GM19397 (cell line): ENCODE data around the gene IL27RA.
A peak's percentile ranks its signal among the peaks of the same experiment; 100 is the strongest.

Experiments used
- ATAC-seq: cut with Tn5 transposase; IDR thresholded peaks from one replicate; pipeline ENCODE4 v1.9.1; 2021; ENCODE audit warnings: mild to moderate bottlenecking, moderate library complexity; ENCODE audit not compliant: unreplicated experiment

The IL27RA gene

GRCh38 chr19:14031719-14032480 lies at the start of gene IL27RA:
IL27RA (plus strand) TSS chr19:14031762; CDS start chr19:14031873, 111 bp downstream.
- ATAC-seq: peak; percentile 54

DNA sequence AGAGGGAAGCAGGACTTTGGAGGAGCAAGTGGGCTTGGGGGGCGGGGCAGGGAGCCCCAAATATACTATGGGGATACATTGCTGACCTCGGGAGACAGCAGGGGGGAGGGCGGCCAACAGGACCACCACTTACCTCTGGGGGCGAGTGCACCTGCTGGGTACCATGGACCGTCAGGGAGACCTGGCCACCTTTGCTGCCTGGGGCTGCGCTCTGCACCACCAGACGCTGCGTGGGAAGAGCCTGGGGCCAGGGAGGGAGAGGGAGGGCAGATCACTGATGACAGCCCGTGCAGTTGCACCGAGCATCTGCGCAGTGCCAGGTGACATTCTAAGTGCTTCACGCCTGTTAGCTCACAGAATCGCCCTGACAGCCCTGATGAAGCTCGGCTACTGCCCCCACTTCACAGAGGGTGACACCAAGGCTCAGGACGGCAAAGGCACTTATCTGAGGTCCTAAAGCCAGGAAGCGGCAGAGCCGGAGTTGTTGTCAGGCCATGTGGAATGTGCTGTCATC lies 49.5 kb upstream of the IL27RA start:
- no peak for ATAC-seq

DNA sequence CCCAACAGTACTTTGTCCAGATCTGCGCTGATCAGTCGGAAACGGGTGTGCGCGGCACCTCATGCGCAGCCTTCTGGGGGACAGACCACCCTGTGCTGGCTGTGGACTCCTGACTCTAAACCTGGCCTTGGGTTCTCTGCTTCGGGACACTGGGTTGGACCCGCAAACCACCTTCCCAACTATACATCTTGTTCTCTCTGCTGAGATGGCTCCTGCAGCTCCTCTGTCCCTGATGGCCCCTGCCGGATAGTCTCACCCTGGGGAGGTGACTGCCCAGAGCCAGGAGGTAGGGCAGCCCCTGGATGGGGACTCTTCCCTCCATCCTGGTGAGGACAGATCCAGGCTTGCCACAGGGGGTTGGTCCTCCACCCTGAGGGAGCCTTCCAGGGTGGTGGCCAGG lies 48.8 kb upstream of the IL27RA start:
- ATAC-seq: no peak

- ATAC-seq: no peak
These were observed 48.2 kb upstream of the IL27RA start for GRCh38 chr19:13983213-13983889.

- no peak for ATAC-seq
These were observed 47.4 kb upstream of the IL27RA start for GRCh38 chr19:13984186-13984585.

- ATAC-seq: no peak
These were observed 46.5 kb upstream of the IL27RA start for GRCh38 chr19:13984875-13985741.

DNA sequence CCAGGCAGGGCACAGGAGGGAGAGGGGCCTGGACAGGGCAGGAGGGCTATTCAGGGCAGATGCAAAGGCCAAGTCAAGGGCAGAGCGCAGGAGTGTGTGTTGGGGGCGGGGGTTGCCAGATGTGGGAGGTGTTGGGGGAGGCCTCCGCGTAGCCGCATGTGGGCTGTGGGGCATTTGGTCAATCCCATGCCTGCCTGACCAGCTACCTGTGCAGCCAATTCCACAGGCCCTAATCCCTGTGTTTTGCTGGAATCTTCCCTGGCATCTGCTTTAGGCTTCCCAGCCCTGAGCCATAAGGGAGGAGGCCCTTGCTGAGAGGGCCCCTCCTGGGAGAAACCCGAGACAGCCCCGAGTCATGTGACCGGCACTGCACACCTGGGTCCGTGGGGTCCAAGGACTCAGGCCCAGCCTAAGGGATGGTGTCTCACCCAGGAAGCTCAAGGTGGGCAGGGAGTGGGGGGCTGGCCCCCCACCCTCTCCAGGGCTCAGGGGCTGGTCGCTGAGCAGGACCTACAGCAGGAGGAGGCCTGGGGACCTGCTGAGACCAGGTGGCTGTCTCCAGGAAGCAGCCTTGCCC lies 45.7 kb upstream of the IL27RA start:
- ATAC-seq: peak; percentile 22

DNA sequence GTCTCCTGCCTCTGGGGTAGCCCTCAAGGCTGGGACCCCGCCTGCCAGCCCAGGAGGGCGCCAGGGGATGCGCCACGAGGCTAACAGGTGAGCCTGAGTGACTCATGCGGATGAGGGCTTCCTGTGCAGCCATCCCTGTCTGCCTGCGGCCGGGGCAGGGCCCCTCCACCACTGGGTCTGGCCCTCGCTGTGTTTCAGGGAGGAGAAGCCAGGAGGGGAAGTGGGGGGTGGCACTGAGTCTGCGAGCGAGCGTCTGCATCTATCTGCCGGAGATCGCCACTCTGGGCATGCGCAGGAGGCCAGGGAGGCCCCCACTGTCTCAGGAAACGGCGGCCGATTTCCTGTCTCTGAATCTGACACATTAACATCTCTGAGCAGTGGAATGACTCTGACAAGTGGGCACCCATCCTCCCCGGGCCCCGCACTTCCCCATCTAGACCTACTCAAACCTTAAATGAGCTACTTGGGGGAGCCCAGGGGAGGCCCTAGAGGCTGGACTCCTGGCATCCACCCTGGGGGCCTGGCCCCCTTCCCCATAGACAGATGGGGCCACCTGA lies 45.1 kb upstream of the IL27RA start:
- peak; percentile 75 for ATAC-seq

GRCh38 chr19:13987101-13987890 lies 44.3 kb upstream of the IL27RA start:
- ATAC-seq: no peak

DNA sequence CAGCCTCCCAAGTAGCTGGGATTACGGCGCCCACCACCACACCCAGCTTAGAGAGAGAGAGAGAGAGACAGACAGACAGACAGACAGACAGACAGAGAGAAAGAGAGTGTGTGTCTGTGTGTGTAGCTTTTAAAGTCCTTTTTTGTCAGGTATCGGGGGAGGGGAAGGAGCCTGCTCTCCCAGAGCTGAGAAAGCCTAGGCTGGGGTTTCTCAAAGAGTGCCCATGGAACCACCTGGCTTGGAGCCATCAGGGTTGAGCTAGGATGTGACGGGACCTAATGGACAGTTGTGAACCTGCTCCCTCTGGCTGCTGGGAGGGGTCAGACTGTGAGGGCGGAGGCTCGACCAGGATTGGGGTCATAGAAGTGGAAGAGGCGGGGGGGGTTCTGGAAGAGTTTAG lies 42.1 kb upstream of the IL27RA start:
- no peak for ATAC-seq

GRCh38 chr19:13990085-13990484 lies 41.5 kb upstream of the IL27RA start:
- ATAC-seq: no peak

GRCh38 chr19:13992025-13992424 lies 39.5 kb upstream of the IL27RA start:
- ATAC-seq: no peak

GRCh38 chr19:13993590-13994300 lies 37.8 kb upstream of the IL27RA start:
- ATAC-seq: no peak

DNA sequence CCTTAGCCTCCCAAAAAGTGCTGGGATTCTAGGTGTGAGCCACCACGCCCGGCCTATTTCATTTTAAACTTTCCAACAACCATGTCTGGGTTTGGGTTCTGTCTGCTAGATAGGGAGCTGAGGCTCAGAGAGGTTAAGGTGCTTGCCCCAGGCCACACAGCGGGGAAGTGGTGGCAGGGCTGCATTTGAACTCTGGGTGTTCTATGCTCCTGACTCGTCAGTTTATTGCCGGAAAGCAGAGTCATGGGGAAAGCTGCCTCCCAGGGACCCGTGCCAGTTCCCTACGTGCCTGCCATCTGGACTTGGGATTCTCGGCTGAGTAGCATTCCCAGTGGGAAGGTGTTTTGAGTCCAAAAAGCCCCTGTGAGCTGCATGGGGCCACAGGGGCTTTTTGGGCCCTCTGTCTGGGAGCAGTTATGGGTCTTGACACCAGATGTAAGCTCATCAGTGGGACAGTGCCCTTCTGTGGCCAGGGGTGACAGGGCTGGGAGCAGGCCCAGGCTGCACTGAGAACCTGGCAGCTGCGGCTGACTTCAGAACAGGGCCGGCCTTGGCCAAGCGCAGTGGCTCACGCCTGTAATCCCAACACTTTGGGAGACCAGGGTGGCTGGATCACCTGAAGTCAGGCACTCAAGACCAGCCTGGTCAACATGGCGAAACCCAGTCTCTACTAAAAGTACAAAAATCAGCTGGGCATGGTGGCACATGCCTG lies 36.4 kb upstream of the IL27RA start:
- ATAC-seq: no peak

GRCh38 chr19:13995878-13996765 lies 35.4 kb upstream of the IL27RA start:
- no peak for ATAC-seq

DNA sequence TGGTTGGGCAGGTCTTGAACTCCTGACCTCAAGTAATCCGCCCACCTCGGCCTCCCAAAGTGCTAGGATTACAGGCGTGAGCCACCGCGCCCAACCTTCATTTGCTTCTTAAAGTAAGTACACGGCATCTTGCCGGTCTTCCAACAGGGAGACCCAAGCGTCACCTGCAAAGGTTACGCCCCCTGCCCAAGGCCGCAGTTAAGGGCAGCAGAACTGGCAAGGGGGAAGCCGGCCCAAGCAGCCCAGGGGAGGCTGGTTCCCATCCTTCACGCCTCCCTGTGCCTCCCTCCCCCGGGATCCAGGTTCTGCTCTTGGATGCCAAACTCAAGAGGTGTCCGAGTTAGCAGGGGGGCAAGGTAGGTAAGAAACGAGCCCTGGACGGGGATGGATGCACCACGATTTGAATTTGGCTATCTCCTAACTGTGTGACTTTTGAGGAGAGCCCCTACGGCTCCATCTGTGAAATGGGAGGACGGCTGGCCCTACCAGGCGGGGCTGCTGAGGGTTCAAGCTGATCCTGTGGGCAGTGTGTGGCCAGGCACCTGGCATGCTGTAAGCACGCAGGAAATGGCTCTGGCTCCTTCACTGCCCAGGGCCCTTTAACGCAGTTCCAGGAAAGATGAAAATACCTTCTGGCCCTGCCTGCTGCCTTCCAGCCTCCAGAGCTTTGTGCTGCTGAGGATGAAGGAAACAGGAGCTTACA lies 34.5 kb upstream of the IL27RA start:
- ATAC-seq: no peak

DNA sequence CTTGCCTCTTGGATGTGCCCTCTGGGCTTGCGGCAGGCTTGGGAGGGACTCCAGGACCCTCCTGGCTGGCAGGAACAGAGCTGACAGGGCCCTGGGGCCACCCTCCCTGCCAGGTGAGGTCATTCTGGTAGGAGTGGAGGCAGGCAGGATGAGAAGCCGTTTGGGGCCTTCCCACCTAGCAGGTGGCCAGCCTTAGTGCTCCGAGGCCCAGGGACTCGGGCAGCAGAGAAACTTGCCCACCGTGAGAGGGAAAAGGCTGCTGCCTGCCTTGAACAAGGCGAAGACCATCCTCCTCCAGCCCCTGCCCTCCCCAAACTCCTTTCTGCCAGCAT lies 34.0 kb upstream of the IL27RA start:
- no peak for ATAC-seq
